ENCODE measurements around the gene SELENON.

The SELENON gene

GRCh38 chr1:25843483-25843882 is 43.5 kb downstream of the SELENON start:
- H3K79me2 ChIP-seq (ENCODE audit: insufficient read depth, low read depth) = peaks cover 8% of the 10 kb centered on the region; the same call in 1 of the 2 replicates
- H3K4me1 ChIP-seq (ENCODE audit: low read depth, poor library complexity, severe bottlenecking) = peaks cover 11% of the 10 kb centered on the region
- H2AFZ ChIP-seq (ENCODE audit: low read depth) = no peak overlapping the region
- no peak overlapping the region for H3K4me3 ChIP-seq (IDR thresholded peaks at IDR 0.05; ENCODE audit: insufficient read depth, low read depth, low read length)
- no peak overlapping the region for H3K4me2 ChIP-seq
- H3K27me3 ChIP-seq (ENCODE audit: insufficient read depth, low read depth) = no peaks in the 10 kb centered on the region
- H3K27ac ChIP-seq = no peak overlapping the region
- no peak overlapping the region for H3K9ac ChIP-seq
- no peak for TF ChIP-seq CTCF (conservative IDR thresholded peaks at IDR 0.05; ENCODE audit: low read depth, low read length)
- H3K36me3 ChIP-seq (ENCODE audit: insufficient read depth) = no peaks in the 10 kb centered on the region
- no peaks in the 10 kb centered on the region for H4K20me1 ChIP-seq (ENCODE audit: insufficient read depth)

GRCh38 chr1:25844536-25845337 is 44.7 kb downstream of the SELENON start:
- no peak overlapping the region for H3K27ac ChIP-seq
- H3K36me3 ChIP-seq (ENCODE audit: insufficient read depth) = no peaks in the 10 kb centered on the region
- peaks cover 15% of the 10 kb centered on the region; the same call in 1 of the 2 replicates for H3K79me2 ChIP-seq (ENCODE audit: insufficient read depth, low read depth)
- peaks cover 3% of the 10 kb centered on the region for H3K4me1 ChIP-seq (ENCODE audit: low read depth, poor library complexity, severe bottlenecking)
- no peaks in the 10 kb centered on the region for H4K20me1 ChIP-seq (ENCODE audit: insufficient read depth)
- no peak for TF ChIP-seq CTCF (conservative IDR thresholded peaks at IDR 0.05; ENCODE audit: low read depth, low read length)
- no peak overlapping the region for H3K4me2 ChIP-seq
- H3K4me3 ChIP-seq (IDR thresholded peaks at IDR 0.05; ENCODE audit: insufficient read depth, low read depth, low read length) = no peak overlapping the region
- no peaks in the 10 kb centered on the region for H3K27me3 ChIP-seq (ENCODE audit: insufficient read depth, low read depth)
- H3K9ac ChIP-seq = no peak overlapping the region
- no peak overlapping the region for H2AFZ ChIP-seq (ENCODE audit: low read depth)

- Histone ChIP-seq H3K9ac (no peak overlapping the region), H4K20me1 (ENCODE audit: insufficient read depth) (no peaks in the 10 kb centered on the region), H3K79me2 (ENCODE audit: insufficient read depth, low read depth) (peaks cover 18% of the 10 kb centered on the region; the same call in 1 of the 2 replicates), H2AFZ (ENCODE audit: low read depth) (no peak overlapping the region), H3K27me3 (ENCODE audit: insufficient read depth, low read depth) (no peaks in the 10 kb centered on the region), H3K4me3 (IDR thresholded peaks at IDR 0.05; ENCODE audit: insufficient read depth, low read depth, low read length) (no peak overlapping the region), H3K4me2 (no peak overlapping the region), H3K4me1 (ENCODE audit: low read depth, poor library complexity, severe bottlenecking) (peaks cover 3% of the 10 kb centered on the region), H3K27ac (no peak overlapping the region), H3K36me3 (ENCODE audit: insufficient read depth) (no peaks in the 10 kb centered on the region)
- TF ChIP-seq CTCF (conservative IDR thresholded peaks at IDR 0.05; ENCODE audit: low read depth, low read length) = no peak
Observed at GRCh38 chr1:25845664-25846063, 45.7 kb downstream of the SELENON start.

GRCh38 chr1:25847929-25848328 is 47.9 kb downstream of the SELENON start:
- Histone ChIP-seq H3K79me2 (ENCODE audit: insufficient read depth, low read depth) (peaks cover 20% of the 10 kb centered on the region; the same call in 1 of the 2 replicates), H3K9ac (no peak overlapping the region), H3K4me3 (IDR thresholded peaks at IDR 0.05; ENCODE audit: insufficient read depth, low read depth, low read length) (no peak overlapping the region), H2AFZ (ENCODE audit: low read depth) (no peak overlapping the region), H3K36me3 (ENCODE audit: insufficient read depth) (no peaks in the 10 kb centered on the region), H3K4me1 (ENCODE audit: low read depth, poor library complexity, severe bottlenecking) (no peaks in the 10 kb centered on the region), H4K20me1 (ENCODE audit: insufficient read depth) (no peaks in the 10 kb centered on the region), H3K4me2 (no peak overlapping the region), H3K27me3 (ENCODE audit: insufficient read depth, low read depth) (no peaks in the 10 kb centered on the region), H3K27ac (no peak overlapping the region)
- no peak for TF ChIP-seq CTCF (conservative IDR thresholded peaks at IDR 0.05; ENCODE audit: low read depth, low read length)

Data from KMS-11 (cell line).